NCI-H446 (cell line): Measurements from ENCODE around the gene CCDC40.
"Not testable (repeated sequence)": the region's sequence is repeated elsewhere in the genome, so short reads cannot be mapped to it uniquely, and the experiment has no call there.

Experiments used
- DNase-seq, 2 experiments: peaks; one replicate each; lab custom pipeline; 2025; lab: John Stamatoyannopoulos, UW

CCDC40 gene

GRCh38 chr17:80045703-80046102 lies 9.3 kb downstream of the CCDC40 start:
- peak in 1 of 2 experiments; percentile 25 for DNase-seq

GRCh38 chr17:80046709-80047108 lies 10.3 kb downstream of the CCDC40 start:
- DNase-seq: not testable (repeated sequence)

- no peak for DNase-seq
These were observed 10.7 kb downstream of the CCDC40 start for GRCh38 chr17:80047176-80047575.

DNA sequence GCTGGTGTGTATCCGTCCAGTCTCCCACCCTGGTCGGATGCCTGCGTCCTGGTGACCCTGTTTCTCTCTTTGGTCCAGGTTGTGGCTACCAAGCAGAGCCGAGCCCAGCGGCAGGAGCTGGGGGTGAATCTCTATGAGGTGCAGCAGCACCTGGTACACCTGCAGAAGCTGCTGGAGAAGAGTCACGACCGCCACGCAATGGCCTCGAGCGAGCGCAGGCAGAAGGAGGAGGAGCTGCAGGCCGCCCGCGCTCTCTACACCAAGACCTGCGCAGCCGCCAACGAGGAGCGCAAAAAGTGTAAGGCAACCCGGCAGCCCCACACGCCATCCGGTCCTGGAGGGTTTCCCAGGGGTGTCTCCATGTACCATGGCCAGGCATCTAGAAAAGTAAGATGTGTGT lies 13.5 kb downstream of the CCDC40 start:
- DNase-seq: no peak

DNA sequence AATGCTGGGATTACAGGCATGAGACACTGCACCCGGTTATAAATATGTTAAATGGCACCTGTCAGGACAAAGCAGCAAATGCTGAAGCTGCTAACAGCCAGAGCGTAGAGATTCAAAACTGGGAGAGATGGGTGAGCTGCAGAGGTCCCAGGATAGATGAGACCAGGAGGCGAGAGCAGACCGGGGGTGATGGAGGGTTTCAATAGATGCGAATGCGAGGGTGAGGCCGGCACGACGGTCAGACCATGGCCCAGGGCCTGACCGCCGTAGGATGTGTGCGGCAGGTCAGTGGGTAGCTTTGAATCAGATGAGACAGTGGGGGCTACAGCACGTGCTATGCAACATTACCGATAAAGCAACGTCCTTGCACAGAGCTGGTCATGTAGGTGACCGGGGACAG lies 14.3 kb downstream of the CCDC40 start:
- no peak for DNase-seq

DNA sequence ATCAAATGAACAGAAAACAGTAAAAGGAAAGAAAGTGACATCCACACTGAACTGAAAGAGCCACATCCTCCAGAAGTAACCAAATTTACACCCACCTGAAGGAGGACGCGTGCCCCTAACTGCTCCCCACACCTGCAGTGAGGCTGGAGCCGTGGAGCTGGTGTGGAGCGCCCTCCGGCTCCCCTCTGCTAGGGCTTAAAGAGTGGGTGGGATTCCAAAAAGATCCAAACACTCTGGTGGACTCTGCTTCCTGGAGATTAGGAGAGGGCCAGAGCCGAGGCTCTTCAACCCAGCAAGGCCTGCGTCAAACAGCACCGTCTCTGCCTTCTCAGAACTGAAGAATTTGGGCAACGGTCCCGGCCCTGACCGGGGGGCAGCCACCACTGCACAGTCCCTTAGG lies 15.2 kb downstream of the CCDC40 start:
- no peak for DNase-seq

DNA sequence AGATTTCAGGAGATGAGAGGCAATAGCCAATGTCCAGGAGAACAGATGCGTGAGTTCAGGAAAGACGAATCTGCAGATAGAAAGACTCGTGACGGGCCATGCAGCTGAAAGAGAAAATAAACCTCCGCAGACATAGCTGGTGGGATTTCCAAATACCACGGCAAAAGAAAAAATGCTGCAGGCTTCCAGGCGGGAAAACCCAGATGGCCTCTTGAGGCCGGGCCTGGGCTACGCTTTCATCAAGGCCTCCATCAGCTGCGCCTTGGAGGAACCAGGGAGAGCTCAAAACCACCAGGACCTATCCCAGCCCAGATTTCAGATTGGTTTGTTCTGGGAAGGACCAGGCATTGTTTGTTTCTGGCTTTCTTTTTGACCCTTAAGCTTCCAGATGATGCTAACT lies 16.7 kb downstream of the CCDC40 start:
- no peak for DNase-seq

DNA sequence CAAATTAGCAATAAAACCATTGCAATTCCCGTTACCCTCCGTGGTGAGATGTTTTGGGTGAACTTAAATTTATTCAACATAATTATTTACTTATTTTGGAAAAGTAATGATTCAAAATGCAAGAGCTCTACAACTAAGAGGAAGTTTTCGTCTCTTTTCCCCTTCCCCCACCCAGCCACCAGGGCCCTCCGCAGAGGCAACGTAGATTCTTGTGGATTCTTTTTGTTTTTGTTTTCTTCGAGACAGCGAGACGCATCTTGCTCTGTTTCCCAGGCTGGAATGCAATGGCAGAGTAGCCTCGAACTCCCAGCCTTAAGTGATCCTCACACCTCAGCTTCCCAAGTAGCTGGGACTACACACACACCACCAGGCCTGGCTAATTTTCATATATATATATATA lies 19.2 kb downstream of the CCDC40 start:
- no peak for DNase-seq

DNA sequence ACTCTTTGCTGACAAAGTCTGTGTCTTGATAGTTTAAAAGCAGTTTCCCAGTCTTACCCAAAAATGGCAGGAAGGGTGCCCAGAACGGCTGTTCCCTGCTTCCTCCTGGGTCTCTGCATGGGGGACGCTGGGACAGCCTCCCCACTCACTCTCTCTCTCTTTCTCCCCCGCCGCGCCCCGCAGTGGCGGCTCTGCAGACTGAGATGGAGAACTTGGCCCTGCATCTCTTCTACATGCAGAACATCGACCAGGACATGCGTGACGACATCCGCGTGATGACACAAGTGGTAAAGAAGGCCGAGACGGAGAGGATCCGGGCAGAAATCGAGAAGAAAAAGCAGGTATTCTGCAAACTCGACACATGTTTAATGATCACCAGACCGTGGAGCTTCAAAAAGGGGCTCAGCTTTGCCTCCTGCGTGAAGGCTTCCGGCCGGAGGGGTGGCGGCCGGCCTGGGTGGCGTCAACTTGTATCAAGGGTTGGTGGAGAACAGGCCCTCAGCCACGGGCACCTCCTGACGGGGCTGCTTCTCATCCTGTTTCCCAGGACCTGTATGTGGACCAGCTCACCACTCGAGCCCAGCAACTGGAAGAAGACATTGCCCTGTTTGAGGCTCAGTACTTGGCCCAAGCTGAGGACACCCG lies 22.0 kb downstream of the CCDC40 start:
- no peak for DNase-seq

GRCh38 chr17:80060644-80061043 lies 24.2 kb downstream of the CCDC40 start:
- DNase-seq: no peak

DNA sequence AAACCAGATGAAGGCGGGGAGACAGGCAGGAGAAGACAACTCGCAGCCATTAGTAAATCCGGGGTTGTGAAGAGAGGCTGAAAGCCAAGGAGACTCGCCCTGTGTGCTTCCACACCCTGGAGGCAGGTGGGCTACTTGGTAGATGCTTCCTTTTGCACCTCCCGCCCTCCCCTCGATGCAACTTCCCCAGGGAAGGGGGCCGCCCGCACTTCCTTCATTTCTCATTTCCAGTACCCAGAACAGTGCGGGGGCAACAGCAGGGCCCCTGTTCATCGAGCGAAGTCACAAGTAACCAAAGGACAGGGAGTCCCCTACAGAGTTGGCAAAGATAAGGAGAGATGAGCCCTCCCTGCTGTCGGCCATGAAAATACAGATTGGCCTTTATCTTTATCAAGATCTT lies 25.0 kb downstream of the CCDC40 start:
- no peak for DNase-seq

DNA sequence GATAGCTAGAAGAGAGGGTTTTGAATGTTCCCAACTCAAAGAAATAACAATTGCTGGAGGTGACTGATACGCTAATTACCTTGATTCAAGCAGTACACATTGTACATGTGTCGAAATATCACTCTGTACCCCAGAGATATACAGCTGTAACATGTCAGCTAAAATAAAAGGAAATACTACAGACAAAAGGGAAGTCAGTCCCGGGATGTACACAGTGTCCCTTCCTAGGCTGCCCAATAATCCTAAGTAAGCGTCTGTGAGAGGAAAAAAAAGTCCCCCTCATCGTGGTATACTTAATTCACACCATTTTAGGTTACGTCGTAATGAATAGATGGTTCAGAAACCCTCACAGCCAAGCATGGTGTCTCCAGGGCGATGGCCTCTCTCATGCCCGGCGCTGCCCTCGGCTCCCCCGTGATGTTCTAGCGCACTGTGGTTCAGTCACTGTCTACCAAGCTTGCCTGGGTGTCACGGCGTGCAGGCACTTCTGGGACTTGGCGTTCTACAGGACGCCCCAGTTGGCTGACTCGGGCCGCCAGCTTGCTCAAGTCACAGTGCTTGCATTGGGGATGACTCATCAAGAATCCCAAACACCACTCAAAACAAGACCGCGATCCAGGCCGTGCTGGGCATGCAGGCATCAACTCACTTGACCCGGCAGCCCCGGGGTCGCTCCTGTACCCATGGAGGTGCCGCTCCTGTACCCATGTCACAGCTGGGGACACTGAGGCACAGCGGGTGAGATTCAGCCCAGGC lies 27.6 kb downstream of the CCDC40 start:
- peak in 1 of 2 experiments; percentile 48 for DNase-seq

GRCh38 chr17:80064696-80065095 lies 28.3 kb downstream of the CCDC40 start:
- no peak for DNase-seq

GRCh38 chr17:80065478-80066170 lies 29.2 kb downstream of the CCDC40 start:
- no peak for DNase-seq

DNA sequence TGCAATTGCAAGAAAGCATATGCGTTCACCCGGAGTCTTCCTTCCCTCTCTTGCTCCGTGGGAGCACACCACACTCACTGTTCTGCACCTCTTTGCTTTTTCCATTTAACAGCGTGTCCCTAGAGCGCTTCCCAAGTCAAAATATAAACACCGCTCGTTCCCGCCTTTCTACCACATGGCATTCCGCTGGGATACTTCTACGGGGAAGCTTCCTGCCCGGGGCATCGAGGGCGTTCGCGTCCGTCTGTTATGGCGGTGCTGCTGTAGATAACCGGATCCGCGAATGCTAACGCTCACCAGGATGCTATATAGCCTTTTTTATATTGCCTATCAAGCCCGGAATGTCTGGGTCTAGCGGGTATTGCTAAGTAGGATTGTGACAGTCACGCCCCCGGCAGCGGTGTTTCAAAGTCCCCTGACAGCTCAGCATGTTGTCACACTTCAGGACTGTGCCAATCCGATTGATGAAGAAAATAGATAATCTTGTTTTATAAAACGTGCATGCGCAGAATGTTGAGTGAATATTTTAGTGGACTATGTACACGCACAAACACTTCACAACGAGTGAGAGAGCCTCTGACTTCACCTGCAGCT lies 31.0 kb downstream of the CCDC40 start:
- no peak for DNase-seq

- no peak for DNase-seq
These were observed 32.1 kb downstream of the CCDC40 start for GRCh38 chr17:80068301-80069222.

GRCh38 chr17:80070375-80071115 lies 34.1 kb downstream of the CCDC40 start:
- DNase-seq: no peak

GRCh38 chr17:80071116-80071841 lies 34.8 kb downstream of the CCDC40 start:
- DNase-seq: no peak

- no peak for DNase-seq
These were observed 36.0 kb downstream of the CCDC40 start for GRCh38 chr17:80072410-80072809.

- DNase-seq: no peak
These were observed 43.6 kb downstream of the CCDC40 start for GRCh38 chr17:80080081-80080480.
